Endothelial cell (in vitro differentiated cells): ENCODE data around the gene TENM4. TPM values are rescaled to one million over a fixed set of nuclear protein-coding genes. Genes with fewer than 3 reads are reported as not detected.

Experiments used
- DNase-seq: peaks from one replicate; pipeline ENCODE4 v3.0.0; 2021; ENCODE audit warnings: low spot score
- H3K27ac Mint-ChIP-seq: one replicate; pipeline ENCODE4 v1.8.0; 2021; ENCODE audit warnings: mixed read lengths, inconsistent platforms; ENCODE audit not compliant: unreplicated experiment
- H3K27me3 Mint-ChIP-seq: one replicate; pipeline ENCODE4 v1.8.0; 2021; ENCODE audit warnings: mild to moderate bottlenecking, moderate library complexity, mixed read lengths, inconsistent platforms; ENCODE audit not compliant: unreplicated experiment
- H3K36me3 Mint-ChIP-seq: one replicate; pipeline ENCODE4 v1.8.0; 2021; ENCODE audit warnings: mild to moderate bottlenecking, low read depth, mixed read lengths, inconsistent platforms; ENCODE audit not compliant: unreplicated experiment
- H3K4me1 Mint-ChIP-seq: one replicate; pipeline ENCODE4 v1.8.0; 2021; ENCODE audit warnings: mild to moderate bottlenecking, mixed read lengths, inconsistent platforms; ENCODE audit not compliant: unreplicated experiment
- H3K4me3 Mint-ChIP-seq: one replicate; pipeline ENCODE4 v1.8.0; 2021; ENCODE audit warnings: mild to moderate bottlenecking, mixed read lengths, inconsistent platforms; ENCODE audit not compliant: unreplicated experiment
- H3K9me3 Mint-ChIP-seq: one replicate; pipeline ENCODE4 v1.8.0; 2021; ENCODE audit warnings: mixed read lengths, inconsistent platforms; ENCODE audit not compliant: unreplicated experiment
- total RNA-seq: library from RNA; stranded (reverse); fragmentation: NEBNext Ultra II Directional; extraction: Animal tissue kit (Norgen Biotek cat#: 25700); gene quantifications from one replicate; pipeline ENCODE4 v1.2.1, GENCODE V29; 2021; ENCODE audit not compliant: unreplicated experiment
- TF ChIP-seq, protein P1 (sequence below): fragments of 200-600 bp; sonication (generic); IDR thresholded peaks from one replicate; pipeline ENCODE4 v1.5.0; 2021; ENCODE audit warnings: antibody characterized with exemption; ENCODE audit not compliant: unreplicated experiment

Gene TENM4
- total RNA-seq, 1 donor from 2014 or later = 1.8 TPM

DNA sequence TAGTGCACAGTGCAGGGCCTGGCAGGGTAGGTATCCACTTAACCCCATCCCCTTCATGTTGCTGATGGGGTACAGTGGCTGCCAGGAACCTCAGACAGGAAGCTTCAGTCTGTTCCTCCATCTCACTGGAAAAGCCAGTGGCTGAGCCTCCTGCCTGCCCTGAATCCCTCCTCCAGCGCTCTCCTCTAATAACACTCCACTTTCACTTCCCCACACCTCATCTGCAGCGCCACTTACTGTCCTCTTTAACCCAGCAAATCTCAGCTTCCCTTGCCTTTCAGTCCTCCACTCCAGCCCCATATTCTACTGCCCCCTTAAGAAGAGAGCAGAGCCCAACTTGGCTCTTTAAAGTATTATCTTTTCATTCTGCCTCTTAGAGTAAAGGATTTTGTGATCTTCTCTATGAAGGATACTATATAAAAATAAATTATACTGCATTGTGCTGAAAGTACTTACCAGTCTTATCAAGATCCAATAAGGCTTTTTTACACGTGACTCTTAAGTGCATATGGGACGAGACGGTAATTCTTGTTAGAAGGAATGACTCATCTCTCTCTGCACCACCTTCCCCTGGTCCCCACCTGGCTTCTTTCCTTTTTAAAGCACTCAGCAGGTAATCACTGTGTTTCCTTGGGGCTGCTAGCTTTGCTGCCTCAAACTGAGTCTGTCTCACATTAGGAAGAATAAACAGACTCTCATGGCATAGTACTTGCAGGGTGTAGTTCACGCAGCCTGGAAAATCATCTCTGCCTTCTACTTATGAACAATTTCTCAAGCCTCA is 628.1 kb downstream of the TENM4 start:
- Mint-ChIP-seq H3K9me3 (no peaks in the 10 kb centered on the region), H3K4me1 (peaks cover 25% of the 10 kb centered on the region), H3K27me3 (no peaks in the 10 kb centered on the region), H3K4me3 (no peak overlapping the region), H3K27ac (no peak overlapping the region), H3K36me3 (no peaks in the 10 kb centered on the region)
- DNase-seq = no peak
- TF ChIP-seq, protein P1, sequence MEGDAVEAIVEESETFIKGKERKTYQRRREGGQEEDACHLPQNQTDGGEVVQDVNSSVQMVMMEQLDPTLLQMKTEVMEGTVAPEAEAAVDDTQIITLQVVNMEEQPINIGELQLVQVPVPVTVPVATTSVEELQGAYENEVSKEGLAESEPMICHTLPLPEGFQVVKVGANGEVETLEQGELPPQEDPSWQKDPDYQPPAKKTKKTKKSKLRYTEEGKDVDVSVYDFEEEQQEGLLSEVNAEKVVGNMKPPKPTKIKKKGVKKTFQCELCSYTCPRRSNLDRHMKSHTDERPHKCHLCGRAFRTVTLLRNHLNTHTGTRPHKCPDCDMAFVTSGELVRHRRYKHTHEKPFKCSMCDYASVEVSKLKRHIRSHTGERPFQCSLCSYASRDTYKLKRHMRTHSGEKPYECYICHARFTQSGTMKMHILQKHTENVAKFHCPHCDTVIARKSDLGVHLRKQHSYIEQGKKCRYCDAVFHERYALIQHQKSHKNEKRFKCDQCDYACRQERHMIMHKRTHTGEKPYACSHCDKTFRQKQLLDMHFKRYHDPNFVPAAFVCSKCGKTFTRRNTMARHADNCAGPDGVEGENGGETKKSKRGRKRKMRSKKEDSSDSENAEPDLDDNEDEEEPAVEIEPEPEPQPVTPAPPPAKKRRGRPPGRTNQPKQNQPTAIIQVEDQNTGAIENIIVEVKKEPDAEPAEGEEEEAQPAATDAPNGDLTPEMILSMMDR = no peak

DNA sequence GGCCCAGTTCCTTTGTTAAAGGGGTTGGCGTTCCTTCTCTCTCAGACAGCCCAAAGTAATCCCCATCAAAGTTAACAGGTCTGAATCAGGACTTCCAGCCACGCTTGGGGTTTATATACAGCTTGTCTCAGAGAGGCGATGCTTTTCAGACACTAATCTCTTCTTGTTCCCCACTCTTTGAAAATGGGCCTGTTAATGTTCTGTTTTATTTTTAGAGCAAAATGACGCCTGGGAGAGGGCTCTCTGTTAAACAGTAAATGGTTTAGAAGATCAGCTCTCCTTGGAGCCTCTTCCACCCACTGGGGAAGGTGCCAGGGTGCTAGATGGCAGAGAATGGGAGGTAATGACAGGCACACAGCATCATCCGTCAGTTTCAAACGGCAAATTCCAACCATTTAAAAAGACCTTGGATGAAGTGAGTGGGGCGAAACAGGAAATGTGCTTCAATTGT is 630.2 kb downstream of the TENM4 start:
- TF ChIP-seq, protein P1 = no peak
- Mint-ChIP-seq H3K4me1 (peaks cover 21% of the 10 kb centered on the region), H3K36me3 (no peaks in the 10 kb centered on the region), H3K27ac (no peak overlapping the region), H3K9me3 (no peaks in the 10 kb centered on the region), H3K4me3 (no peak overlapping the region), H3K27me3 (no peaks in the 10 kb centered on the region)
- no peak for DNase-seq

DNA sequence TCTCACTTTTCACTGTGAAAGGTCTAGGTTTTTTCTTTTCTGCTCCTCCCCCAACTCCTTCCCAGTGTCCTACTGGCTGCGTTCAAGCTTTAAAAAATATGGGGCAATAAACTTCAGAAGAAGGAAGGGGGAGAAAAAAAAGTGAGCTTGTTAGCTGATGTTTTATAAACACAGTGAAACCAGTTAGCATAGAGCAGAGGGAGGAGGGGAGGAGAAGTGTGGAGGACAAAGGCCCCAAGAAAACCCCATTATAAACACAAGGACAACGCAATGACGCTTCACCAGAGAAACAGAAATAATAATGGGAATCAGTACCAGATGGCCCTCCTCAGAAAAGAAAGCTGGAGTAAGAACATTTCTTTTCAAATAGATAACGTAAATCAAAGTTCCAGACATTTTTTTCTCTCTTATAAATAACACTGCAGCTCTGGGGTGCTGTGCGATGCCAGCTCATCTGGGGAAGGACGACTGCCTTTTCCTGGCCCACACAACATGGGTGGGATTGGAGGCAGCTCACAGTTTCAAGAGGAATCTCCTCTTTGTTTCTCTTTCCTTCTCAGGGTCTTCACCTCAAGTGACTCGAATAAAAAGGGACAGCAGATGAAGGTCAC is 630.8 kb downstream of the TENM4 start:
- no peaks in the 10 kb centered on the region for H3K36me3 Mint-ChIP-seq
- no peaks in the 10 kb centered on the region for H3K27me3 Mint-ChIP-seq
- H3K4me1 Mint-ChIP-seq = peaks cover 21% of the 10 kb centered on the region
- TF ChIP-seq, protein P1 = no peak
- no peak overlapping the region for H3K4me3 Mint-ChIP-seq
- H3K9me3 Mint-ChIP-seq = no peaks in the 10 kb centered on the region
- DNase-seq = no peak
- H3K27ac Mint-ChIP-seq = no peak overlapping the region

DNA sequence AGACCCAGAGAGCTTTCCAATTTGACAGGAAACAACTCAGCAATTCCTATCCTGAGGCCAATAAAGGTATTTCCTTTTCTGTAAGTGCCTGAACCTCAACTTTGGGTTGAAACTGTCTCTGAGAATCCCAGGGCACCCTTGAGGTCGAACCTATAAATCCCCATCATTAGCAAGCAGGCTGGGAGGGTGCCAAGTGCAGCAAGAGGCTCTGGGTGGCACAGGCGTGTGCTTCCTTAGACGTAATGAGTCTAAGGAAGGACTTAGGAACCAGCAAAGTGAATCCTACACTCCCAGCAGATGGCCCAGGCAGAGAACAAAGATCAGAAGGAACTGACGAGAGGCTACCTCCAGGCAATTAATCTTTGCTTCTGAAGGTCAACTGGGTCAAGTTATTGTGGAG is 631.9 kb downstream of the TENM4 start:
- Mint-ChIP-seq H3K27ac (no peak overlapping the region), H3K9me3 (no peaks in the 10 kb centered on the region), H3K4me3 (no peak overlapping the region), H3K4me1 (peaks cover 21% of the 10 kb centered on the region), H3K36me3 (no peaks in the 10 kb centered on the region), H3K27me3 (no peaks in the 10 kb centered on the region)
- DNase-seq = no peak
- TF ChIP-seq, protein P1 = no peak

DNA sequence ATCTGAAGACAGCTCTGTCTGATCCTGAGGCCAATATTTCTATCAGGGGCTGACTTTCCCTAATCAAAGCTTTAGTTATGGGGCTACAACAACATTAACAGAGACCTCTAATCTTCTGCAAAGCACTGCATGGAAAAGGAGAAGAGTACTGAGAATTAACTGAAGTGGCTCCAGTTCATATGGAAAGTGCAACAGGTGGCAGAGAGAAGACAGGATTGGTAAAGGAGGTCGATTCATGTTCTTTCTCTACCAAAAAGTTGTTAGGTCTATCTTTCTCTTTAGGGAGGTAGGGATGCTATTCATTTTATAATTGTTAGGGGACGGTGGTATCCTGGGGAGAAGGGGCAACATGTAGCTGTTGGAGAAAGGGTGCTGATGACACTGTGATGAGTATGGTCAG is 633.5 kb downstream of the TENM4 start:
- H3K4me1 Mint-ChIP-seq = peaks cover 18% of the 10 kb centered on the region
- no peaks in the 10 kb centered on the region for H3K27me3 Mint-ChIP-seq
- DNase-seq = no peak
- H3K27ac Mint-ChIP-seq = no peak overlapping the region
- H3K9me3 Mint-ChIP-seq = no peaks in the 10 kb centered on the region
- H3K4me3 Mint-ChIP-seq = no peak overlapping the region
- H3K36me3 Mint-ChIP-seq = no peaks in the 10 kb centered on the region
- TF ChIP-seq, protein P1 = no peak
